GM12872 (cell line): ENCODE data around the gene HACL1.

ENCODE experiments used
- TF ChIP-seq, protein P1 (sequence below): IDR thresholded peaks from 3 replicates; pipeline ENCODE4 v1.5.1; 2011; ENCODE audit warnings: low read depth, mild to moderate bottlenecking, low read length, moderate library complexity; ENCODE audit not compliant: insufficient read depth

HACL1 gene

GRCh38 chr3:15525790-15526189, 75.6 kb downstream of the HACL1 start:
- TF ChIP-seq, protein P1, sequence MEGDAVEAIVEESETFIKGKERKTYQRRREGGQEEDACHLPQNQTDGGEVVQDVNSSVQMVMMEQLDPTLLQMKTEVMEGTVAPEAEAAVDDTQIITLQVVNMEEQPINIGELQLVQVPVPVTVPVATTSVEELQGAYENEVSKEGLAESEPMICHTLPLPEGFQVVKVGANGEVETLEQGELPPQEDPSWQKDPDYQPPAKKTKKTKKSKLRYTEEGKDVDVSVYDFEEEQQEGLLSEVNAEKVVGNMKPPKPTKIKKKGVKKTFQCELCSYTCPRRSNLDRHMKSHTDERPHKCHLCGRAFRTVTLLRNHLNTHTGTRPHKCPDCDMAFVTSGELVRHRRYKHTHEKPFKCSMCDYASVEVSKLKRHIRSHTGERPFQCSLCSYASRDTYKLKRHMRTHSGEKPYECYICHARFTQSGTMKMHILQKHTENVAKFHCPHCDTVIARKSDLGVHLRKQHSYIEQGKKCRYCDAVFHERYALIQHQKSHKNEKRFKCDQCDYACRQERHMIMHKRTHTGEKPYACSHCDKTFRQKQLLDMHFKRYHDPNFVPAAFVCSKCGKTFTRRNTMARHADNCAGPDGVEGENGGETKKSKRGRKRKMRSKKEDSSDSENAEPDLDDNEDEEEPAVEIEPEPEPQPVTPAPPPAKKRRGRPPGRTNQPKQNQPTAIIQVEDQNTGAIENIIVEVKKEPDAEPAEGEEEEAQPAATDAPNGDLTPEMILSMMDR, result no peak

GRCh38 chr3:15523660-15524417, 77.5 kb downstream of the HACL1 start:
- TF ChIP-seq, protein P1, result no peak

- TF ChIP-seq, protein P1, result no peak
Measured at GRCh38 chr3:15522016-15522415, 79.4 kb downstream of the HACL1 start.

DNA sequence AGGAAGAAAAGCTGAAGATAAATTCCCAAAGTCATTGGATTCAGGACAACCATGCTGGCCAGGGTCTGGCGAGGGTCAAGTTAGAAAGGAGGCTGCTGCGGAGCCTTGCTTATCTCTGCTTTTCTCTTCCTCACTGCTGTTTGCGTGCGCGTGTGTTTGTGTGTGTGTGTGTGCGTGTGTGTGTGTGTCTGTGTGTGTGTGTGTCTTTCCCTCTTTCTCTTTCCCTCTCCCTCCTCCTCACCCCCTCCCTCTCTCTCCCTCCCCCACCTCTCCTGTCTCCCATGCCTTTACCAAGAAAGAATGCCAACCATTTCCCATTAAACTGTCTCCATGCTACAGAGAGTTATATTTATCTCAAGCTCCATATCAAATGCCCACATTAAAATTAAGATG, 79.8 kb downstream of the HACL1 start, which contains the start of gene COLQ:
Gene COLQ, minus strand, starts transcription at position 134 of the 393 bp plus-strand sequence. Its CDS starts 81 bp downstream, at position 53.
- TF ChIP-seq, protein P1, result no peak

DNA sequence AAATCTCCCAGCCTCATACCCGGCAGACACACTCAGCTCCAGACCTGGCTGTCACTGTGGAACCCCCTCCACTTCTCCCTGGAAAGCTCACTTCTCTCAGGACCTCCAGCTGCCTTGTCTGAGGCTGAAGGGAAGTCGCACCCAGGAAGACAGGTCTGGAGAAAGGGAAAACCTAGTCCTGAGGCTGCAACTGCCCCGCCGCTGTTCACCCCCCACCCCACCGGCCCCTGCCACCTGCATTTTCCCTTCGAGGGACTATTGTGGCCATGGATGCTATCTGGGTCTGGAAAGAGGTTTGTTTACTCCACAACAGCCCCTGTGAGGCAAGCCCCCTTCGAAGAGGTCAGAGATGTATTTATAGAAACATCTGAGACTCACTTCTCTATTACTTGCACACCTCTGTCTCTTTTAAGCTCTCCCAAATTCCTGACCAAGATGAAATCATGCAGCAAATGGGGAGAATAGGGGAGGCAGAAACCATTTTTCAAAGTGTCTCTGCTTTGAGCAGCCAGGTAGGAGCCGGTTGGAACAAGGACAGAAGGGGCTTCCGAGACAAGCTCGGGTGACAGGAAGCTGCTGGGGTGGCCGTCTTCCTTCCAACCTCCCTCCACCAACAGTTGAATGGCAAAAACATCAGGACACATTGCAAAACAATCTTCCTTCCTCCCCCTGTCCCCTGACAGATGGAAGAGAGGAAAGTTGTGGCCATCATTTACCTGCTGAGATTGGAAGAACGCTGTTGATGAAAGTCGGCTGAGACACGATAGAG, 80.4 kb downstream of the HACL1 start:
- TF ChIP-seq, protein P1, result no peak

GRCh38 chr3:15520185-15520584, 81.2 kb downstream of the HACL1 start:
- TF ChIP-seq, protein P1, result no peak

DNA sequence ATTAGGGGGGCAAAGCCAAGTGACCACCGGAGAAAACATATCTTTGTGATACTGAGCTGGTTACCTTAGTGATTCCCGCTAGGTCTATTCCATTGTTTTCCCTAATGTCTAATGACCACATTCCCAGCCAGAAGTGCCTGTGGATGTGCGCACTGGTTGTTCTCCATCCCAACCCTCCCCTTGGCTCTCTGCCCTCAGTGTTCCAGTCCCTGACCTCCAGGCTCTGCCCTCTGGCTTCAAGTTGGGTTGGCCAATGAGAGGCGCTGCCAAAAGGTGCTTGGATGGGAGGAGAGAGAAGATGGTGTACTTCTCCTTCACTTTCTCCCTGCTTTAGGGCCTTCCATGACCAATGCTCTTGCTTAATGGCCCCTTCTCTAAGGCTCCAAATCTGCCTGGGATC, 82.3 kb downstream of the HACL1 start:
- TF ChIP-seq, protein P1, result no peak
